Tibial nerve (tissue), 4 donors: ENCODE results near the gene ZBTB16. TPM values are rescaled to one million over a fixed set of nuclear protein-coding genes. Genes with fewer than 3 reads are reported as not detected.

Experiments
- DNase-seq, 2 donors: peaks; one replicate each; pipeline ENCODE4 v3.0.0-alpha.2; 2019; ENCODE audit warnings: low spot score in 2 of 2
- H3K27ac ChIP-seq, 4 donors: fragments of 200-600 bp; sonication (generic) in 3 of 4; one replicate each; pipeline ENCODE4 v1.5.1; 2017 to 2019; ENCODE audit warnings: mild to moderate bottlenecking in 1 of 4
- H3K27me3 ChIP-seq, 2 donors: fragments of 200-600 bp; sonication (generic) in 1 of 2; one replicate each; pipeline versions ENCODE4 v1.5.1 to v1.6.0; 2017 to 2019
- H3K36me3 ChIP-seq, 3 donors: fragments of 200-600 bp; sonication (generic); one replicate each; pipeline ENCODE4 v1.5.1; 2018 to 2019
- H3K4me1 ChIP-seq, 4 donors: fragments of 200-600 bp; sonication (generic) in 3 of 4; one replicate each; pipeline ENCODE4 v1.5.1; 2017 to 2019
- H3K4me3 ChIP-seq, 4 donors: fragments of 200-600 bp; sonication (generic) in 3 of 4; one replicate each; pipeline ENCODE4 v1.5.1; 2017 to 2019; ENCODE audit warnings: mild to moderate bottlenecking in 1 of 4, moderate library complexity in 1 of 4
- H3K9me3 ChIP-seq, 4 donors: fragments of 200-600 bp; sonication (generic) in 3 of 4; one replicate each; pipeline ENCODE4 v1.5.1; 2017 to 2019
- CTCF ChIP-seq, 5 experiments: fragments of 200-600 bp in 3 of 5; fragments of 450-650 bp in 2 of 5; sonication (generic) in 3 of 5; IDR thresholded peaks; one replicate each; pipeline ENCODE4 v1.5.1; 2016 to 2019; ENCODE audit warnings: antibody characterized with exemption in 5 of 5, mild to moderate bottlenecking in 3 of 5, moderate library complexity in 2 of 5
- EP300 ChIP-seq, 2 donors: sonication (generic); formaldehyde crosslinking; IDR thresholded peaks; one replicate each; pipeline ENCODE4 v1.6.1; 2017; ENCODE audit warnings: antibody characterized with exemption in 2 of 2, mild to moderate bottlenecking in 1 of 2
- POLR2A ChIP-seq, 2 donors: fragments of 450-650 bp; IDR thresholded peaks; one replicate each; pipeline ENCODE4 v1.6.1; 2017; ENCODE audit warnings: antibody characterized with exemption in 2 of 2, mild to moderate bottlenecking in 2 of 2, moderate library complexity in 2 of 2
- WGBS, 2 donors: methylation state at CpG; one replicate each; pipeline ENCODE4 v1.1.5; 2018; 5-methylcytosine and 5-hydroxymethylcytosine counted together
- total RNA-seq, 4 donors: library from RNA; depleted of rRNA; stranded (reverse); fragments of >200 nt; gene quantifications; one replicate each; pipeline ENCODE4 v1.1.0, GENCODE V29; 2016

ZBTB16 gene
- total RNA-seq, 4 donors from 2014 or later: 405 to 756 (median 580) TPM

GRCh38 chr11:114152162-114152561, 92.7 kb downstream of the ZBTB16 start:
- Histone ChIP-seq H3K36me3 (peaks cover 0 to 14% (median 6%) of the 10 kb centered on the region in 3 donors), H3K4me1 (peaks cover 0 to 95% (median 73%) of the 10 kb centered on the region in 4 donors)
- 94% methylated on average over 3 of the region's 3 CpGs for WGBS, 2 donors

GRCh38 chr11:114152785-114153184, 93.3 kb downstream of the ZBTB16 start:
- Histone ChIP-seq H3K27ac (peak overlapping the region; percentile 76 to 99 (median 93)), H3K9me3 (no peaks in the 10 kb centered on the region), H3K4me3 (no peak overlapping the region), H3K27me3 (no peaks in the 10 kb centered on the region), H3K4me1 (peaks cover 0 to 95% (median 73%) of the 10 kb centered on the region in 4 donors), H3K36me3 (peaks cover 0 to 20% (median 6%) of the 10 kb centered on the region in 3 donors)
- WGBS, 2 donors: 94 to 98% methylated on average over 2 of the region's 2 CpGs
- DNase-seq: no peak
- no peak for TF ChIP-seq CTCF (IDR thresholded peaks at IDR 0.05)
- TF ChIP-seq POLR2A (IDR thresholded peaks at IDR 0.05): no peak
- TF ChIP-seq EP300 (IDR thresholded peaks at IDR 0.05): peak in 1 of 2 donors; percentile 9

More at GRCh38 chr11:114152162-114152561, 92.7 kb downstream of the ZBTB16 start:
- TF ChIP-seq POLR2A (IDR thresholded peaks at IDR 0.05): no peak
- TF ChIP-seq EP300 (IDR thresholded peaks at IDR 0.05): no peak
- TF ChIP-seq CTCF (IDR thresholded peaks at IDR 0.05): no peak
- Histone ChIP-seq H3K4me3 (no peak overlapping the region), H3K27ac (peak overlapping the region; percentile 76 to 99 (median 93)), H3K9me3 (no peaks in the 10 kb centered on the region), H3K27me3 (no peaks in the 10 kb centered on the region)
- no peak for DNase-seq

GRCh38 chr11:114153224-114153623, 93.7 kb downstream of the ZBTB16 start:
- Histone ChIP-seq H3K4me3 (no peak overlapping the region), H3K36me3 (peaks cover 0 to 25% (median 6%) of the 10 kb centered on the region in 3 donors), H3K4me1 (peaks cover 0 to 96% (median 74%) of the 10 kb centered on the region in 4 donors), H3K27me3 (no peaks in the 10 kb centered on the region), H3K27ac (peak overlapping the region; percentile 76 to 99 (median 93)), H3K9me3 (no peaks in the 10 kb centered on the region)
- TF ChIP-seq EP300 (IDR thresholded peaks at IDR 0.05) (no peak), CTCF (IDR thresholded peaks at IDR 0.05) (no peak), POLR2A (IDR thresholded peaks at IDR 0.05) (no peak)
- no peak for DNase-seq
- 92 to 95% methylated on average over 4 of the region's 4 CpGs for WGBS, 2 donors

GRCh38 chr11:114154271-114155047, 94.9 kb downstream of the ZBTB16 start:
- 86 to 87% methylated on average over 5 of the region's 5 CpGs for WGBS, 2 donors
- no peaks in the 10 kb centered on the region for H3K9me3 ChIP-seq
- peaks cover 0 to 97% (median 78%) of the 10 kb centered on the region in 4 donors for H3K4me1 ChIP-seq
- no peaks in the 10 kb centered on the region for H3K27me3 ChIP-seq
- DNase-seq: peak; percentile 59 to 88
- H3K36me3 ChIP-seq: peaks cover 0 to 26% (median 6%) of the 10 kb centered on the region in 3 donors
- TF ChIP-seq EP300 (IDR thresholded peaks at IDR 0.05): peak; percentile 100
- TF ChIP-seq CTCF (IDR thresholded peaks at IDR 0.05): peak in 2 of 5 experiments; percentile 22 to 37
- peak in 1 of 2 donors; percentile 46 for TF ChIP-seq POLR2A (IDR thresholded peaks at IDR 0.05)
- H3K4me3 ChIP-seq: no peak overlapping the region
- H3K27ac ChIP-seq: peak overlapping the region; percentile 95 to 99 (median 97)

GRCh38 chr11:114155116-114155515, 95.6 kb downstream of the ZBTB16 start:
- Histone ChIP-seq H3K4me3 (no peak overlapping the region), H3K9me3 (no peaks in the 10 kb centered on the region), H3K36me3 (peaks cover 0 to 26% (median 6%) of the 10 kb centered on the region in 3 donors), H3K27ac (peak overlapping the region; percentile 95 to 99 (median 97)), H3K4me1 (peaks cover 0 to 94% (median 78%) of the 10 kb centered on the region in 4 donors), H3K27me3 (no peaks in the 10 kb centered on the region)
- DNase-seq: no peak
- 77 to 79% methylated on average over 14 to 15 of the region's 15 CpGs for WGBS, 2 donors
- peak in 1 of 5 experiments; percentile 9 for TF ChIP-seq CTCF (IDR thresholded peaks at IDR 0.05)
- no peak for TF ChIP-seq POLR2A (IDR thresholded peaks at IDR 0.05)
